GM21576 (cell line): Measurements from ENCODE around the gene NPTXR.
"Not testable (repeated sequence)": the region's sequence is repeated elsewhere in the genome, so short reads cannot be mapped to it uniquely, and the experiment has no call there.

Source experiments
- ATAC-seq: cut with Tn5 transposase; IDR thresholded peaks from one replicate; pipeline ENCODE4 v1.9.1; 2021; ENCODE audit warnings: mild to moderate bottlenecking, moderate library complexity; ENCODE audit not compliant: unreplicated experiment

Gene NPTXR

GRCh38 chr22:38868886-38869381, 25.1 kb upstream of the NPTXR start:
- ATAC-seq: no peak

DNA sequence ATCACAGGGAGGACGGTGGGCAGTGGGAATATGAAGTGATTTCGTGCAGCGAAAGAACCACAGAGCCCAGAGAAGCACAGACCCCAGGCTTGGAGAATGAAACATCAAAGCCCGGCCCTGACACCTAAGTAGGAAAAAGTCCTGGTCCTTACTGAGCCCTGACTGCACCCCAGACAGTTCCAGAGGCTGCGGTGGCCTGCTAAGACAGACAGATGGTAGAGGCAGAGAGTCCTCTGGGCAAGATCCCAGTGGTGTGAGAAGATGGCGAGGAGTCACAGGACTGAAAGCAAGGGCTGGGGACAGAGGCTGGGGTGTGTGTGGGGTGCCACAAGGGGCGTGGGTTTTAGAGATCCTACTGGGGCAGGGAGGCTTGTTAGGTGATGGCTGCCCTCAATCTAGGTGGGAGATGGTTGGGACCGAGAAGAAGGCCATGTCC, 24.5 kb upstream of the NPTXR start:
- no peak for ATAC-seq

- ATAC-seq: no peak
Observed at GRCh38 chr22:38867471-38868285, 23.9 kb upstream of the NPTXR start.

DNA sequence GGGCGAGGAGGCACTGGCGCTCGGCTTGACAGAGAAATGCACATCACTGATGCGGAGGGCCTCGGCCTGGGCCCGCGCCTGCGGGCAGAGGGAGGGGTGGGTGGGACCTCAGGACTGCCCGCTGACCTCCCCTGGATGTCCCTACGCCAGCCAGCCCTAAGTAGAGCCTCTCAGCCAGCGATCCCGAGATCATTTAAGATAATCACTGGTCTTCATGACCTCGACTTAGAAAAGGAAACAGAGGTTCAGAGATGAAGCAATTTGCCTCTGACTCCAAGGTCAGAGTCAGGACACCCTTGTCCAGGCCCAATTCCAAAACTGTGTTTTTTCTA, 23.3 kb upstream of the NPTXR start:
- ATAC-seq: no peak

- no peak for ATAC-seq
Observed at GRCh38 chr22:38866399-38867123, 22.7 kb upstream of the NPTXR start.

DNA sequence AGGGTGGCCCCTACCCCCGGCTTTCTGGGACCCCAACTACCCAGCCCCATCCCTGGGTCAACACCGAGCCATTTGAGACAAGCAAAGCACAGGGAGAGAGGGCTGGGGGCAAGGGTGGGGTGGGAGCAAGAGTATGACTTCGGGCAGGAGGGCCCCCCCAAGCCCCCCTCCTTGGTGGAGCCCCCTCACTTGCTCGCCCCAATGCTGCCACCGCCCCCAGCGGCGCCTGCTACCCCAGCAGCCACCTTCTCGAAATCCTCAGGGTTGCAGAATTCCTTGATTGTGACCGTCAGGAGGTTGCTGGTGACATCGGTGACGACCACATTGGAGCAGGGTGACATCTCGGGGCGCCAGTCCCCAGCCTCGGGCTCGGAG, 22.2 kb upstream of the NPTXR start:
- no peak for ATAC-seq

DNA sequence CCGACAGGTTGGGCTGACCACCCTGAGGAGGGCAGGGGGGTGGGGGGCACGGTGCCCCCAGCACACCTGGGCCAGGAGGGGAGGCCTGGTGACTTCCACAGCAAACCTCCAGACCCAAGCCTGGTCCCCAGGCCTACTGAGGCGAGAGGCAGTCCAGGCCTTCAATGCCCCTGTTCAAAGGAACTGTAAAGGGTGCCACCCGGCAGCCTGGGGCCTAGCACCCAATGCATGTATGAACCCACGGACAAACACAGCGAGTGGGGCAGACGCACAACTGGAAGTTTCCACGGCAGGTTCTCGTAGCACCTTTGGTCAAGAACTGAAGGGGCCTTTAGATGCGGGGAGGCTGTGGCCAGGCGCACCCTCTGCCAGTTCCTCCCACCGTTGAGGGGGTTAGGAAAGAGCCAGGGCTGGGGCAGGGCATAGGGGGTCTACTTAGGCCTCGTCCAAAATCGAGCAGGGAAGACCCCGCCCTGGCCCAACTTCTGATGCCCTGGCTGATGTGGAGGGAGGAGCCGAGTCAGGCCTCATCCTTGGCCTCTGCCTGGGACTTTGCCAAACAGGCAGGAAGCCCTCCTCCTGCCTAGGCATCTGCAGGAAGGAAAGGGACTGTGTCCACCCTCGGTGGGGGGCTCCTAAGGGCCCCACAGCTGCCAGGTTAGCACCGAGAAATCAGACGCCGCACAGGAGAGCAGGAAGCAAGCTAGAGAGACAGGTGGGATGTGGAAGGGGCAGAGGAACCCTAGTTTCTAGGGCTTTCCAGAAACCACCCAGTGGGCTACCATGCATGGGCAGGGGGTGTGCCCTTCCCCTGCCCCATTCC, 21.6 kb upstream of the NPTXR start:
- no peak for ATAC-seq

DNA sequence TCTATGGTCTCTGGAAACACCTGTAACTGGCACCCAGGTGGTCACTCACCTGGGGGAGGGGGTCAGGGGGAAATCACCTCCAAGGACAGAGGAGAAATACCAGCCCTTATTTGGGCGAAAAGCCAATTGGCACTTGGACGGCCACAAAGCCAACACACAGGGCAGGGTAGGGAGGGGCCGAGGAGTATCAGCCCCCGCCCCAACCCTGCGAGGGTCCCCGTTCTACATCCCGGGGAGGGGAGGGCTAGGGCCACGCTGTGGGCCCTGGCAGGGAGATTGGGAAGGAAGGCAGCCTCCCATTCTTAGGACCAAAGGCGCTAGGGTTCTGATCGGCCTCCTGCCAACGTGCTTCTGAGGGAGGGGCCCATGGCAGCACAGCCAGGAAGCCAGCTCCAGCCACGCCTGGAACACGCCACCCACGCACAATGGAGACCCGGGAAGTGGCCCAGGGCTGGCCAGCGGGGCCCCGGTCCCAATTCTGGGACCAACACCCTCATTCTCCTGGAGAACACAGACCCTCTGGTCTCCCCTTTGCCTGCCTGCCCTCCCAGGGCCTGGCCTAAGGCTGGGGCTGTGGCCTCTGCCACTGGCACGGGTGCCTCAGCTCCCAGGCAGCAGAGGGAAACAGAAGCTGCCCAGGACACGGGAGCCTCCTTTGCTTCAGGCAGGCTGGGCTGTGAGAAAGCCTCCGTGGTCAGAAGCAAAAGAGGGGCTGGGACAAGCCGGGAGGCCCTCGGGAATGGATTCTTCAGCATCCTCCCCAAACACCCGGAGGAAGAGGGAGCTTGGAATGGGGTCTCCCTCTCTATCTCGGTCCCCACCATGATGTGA, 20.7 kb upstream of the NPTXR start:
- ATAC-seq: no peak

GRCh38 chr22:38863531-38864131, 19.8 kb upstream of the NPTXR start:
- no peak for ATAC-seq

- no peak for ATAC-seq
Observed at GRCh38 chr22:38862375-38863329, 18.8 kb upstream of the NPTXR start.

DNA sequence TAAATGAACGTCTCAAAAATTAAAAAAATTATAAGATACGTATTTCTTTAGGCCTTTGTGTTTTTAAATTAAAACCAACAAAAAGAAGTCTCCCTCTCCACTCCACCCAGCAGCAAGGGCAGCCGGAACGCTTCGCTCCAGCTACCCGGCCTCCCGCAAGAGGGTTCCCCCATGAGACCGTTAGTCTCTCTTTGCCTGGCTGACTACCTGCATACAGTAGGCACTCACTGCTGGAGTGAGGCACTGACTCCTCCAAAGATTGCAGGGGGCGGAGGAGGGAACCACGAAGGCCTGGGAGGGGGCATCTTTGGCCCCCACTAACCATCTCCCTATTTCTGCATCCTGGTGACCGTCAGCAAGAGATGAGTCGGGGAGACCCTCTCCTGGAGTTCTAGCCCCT, 18.1 kb upstream of the NPTXR start:
- no peak for ATAC-seq

DNA sequence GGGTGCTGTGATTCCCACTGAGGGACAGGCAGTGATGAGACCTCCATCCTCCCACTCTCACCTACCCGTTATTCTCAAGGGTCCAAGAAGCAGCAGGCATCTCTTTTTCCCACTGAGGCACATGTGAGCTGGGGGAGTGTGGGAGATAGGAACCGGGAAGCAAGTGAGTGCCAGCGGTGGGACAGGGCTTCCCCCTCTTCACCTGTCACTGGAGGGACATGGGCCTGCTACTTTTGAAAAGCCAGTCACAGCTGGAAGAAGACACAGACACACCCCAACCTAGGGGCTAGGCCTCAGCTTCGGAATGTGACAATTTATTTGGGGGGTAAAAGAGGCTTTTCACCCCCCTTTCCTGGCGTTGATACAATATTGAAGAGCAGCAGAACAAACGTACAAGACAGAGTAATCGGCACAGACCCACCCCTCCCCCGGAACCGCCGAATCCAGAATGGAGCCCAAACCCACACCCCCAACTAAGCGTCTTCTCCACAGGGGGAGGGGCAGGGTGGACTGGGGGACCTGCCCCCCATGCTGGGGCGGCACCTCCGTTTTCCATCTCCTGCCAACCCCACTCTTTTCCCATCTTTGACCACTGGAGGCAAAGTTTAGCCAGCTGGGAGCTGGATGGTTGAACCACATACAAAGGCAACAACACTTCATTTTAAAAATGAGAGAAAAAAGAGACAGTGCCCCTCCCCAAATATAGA, 17.5 kb upstream of the NPTXR start:
- no peak for ATAC-seq

GRCh38 chr22:38860283-38861169, 16.7 kb upstream of the NPTXR start:
- no peak for ATAC-seq

DNA sequence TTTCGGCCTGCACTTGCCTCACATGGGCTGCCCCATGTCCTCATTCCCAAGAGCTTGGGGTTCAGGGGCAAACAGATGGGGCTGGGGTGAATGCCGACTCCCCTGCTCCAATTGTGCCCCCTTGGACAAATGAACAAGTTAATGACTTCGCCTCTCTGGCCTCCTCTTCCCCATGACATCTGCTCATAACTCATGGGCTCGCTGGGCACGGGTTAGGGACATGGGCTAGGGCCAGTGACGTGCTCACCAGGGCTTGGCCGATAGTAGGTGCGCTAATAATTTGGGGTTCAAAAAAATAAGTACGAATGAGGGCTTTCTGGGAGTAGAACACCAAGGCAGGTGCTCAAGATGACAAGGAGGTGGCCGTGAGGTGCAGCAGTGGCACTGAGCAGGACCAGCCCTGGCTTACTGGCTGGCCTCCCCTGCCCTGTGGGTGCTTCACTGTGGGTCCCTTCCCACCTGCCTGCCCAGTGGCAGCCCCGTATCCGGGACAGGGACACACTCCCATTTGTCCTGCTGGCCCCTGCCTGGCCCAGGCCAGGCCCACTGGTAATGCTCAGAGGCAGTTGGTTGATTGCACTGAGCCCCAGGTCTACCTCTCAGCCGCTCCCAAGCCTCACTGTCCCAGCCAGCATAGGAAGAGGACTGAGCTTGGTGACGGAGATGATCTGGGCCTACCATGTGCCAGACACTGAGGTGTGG, 15.9 kb upstream of the NPTXR start:
- ATAC-seq: no peak

GRCh38 chr22:38858492-38858891, 14.7 kb upstream of the NPTXR start:
- ATAC-seq: no peak

DNA sequence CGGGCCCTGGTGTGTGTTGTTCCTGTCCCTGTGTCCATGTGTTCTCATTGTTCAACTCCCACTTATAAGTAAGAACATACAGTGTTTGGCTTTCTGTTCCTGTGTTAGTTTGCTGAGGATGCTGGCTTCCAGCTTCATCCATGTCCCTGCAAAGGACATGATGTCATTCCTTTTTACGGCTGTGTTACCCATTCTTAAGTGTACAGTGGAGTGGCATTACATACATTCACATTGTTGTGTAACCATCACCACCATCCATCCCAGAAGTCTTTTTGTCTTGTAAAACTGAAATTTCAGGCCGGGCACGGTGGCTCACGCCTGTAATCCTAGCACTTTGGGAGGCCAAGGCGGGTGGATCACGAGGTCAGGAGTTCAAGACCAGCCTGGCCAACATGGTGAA, 10.6 kb upstream of the NPTXR start:
- not testable (repeated sequence) for ATAC-seq

DNA sequence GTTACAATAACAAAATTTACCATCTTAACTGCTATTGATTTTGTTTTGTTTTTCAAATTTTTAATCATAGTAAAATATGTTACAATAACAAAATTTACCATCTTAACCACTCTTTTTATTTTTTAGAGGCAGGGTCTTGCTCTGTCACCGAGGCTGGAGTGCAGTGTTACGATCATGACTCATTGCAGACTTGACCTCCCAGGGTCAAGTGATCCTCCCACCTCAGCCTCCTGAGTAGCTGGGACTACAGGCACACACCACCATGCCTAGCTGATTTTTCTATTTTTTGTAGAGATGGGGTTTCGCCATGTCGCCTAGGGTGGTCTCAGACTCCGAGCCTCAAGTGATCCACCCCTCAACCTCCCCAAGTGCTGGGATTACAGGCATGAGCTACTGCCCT, 10.1 kb upstream of the NPTXR start:
- ATAC-seq: not testable (repeated sequence)
